Measurements from ENCODE around the gene PRM2. TPM values are rescaled to one million over a fixed set of nuclear protein-coding genes. Genes with fewer than 3 reads are reported as not detected.

Gene PRM2
- polyA plus RNA-seq, 1 of the 3 experiments (the other 2 are of a cell fraction) = not detected

- DNase-seq = no peak
- 81% methylated on average over 12 of the region's 12 CpGs for WGBS (ENCODE audit: low lambda C conversion rate)
Measured at GRCh38 chr16:11242658-11243057, 33.6 kb downstream of the PRM2 start.

More at GRCh38 chr16:11242658-11243057, 33.6 kb downstream of the PRM2 start:
- Histone ChIP-seq H3K9me3 (no peaks in the 10 kb centered on the region), H3K27me3 (ENCODE audit: insufficient read depth) (no peaks in the 10 kb centered on the region), H3F3A (replicated peaks; ENCODE audit: insufficient read depth) (no peaks in the 10 kb centered on the region), H3K4me2 (no peak overlapping the region), H3K4me3 (ENCODE audit: low read depth in 2 of 2, low read length in 1 of 2) (no peak overlapping the region), H3K36me3 (replicated peaks in 1 of 2; ENCODE audit: control insufficient read depth in 1 of 2, insufficient read depth in 2 of 2, low read length in 1 of 2) (no peaks in the 10 kb centered on the region), H3K27ac (ENCODE audit: low read depth in 2 of 2, low read length in 1 of 2) (no peak overlapping the region), H3K9ac (no peak overlapping the region), H3K79me2 (ENCODE audit: insufficient read depth) (no peaks in the 10 kb centered on the region), H2AFZ (ENCODE audit: low read depth) (no peak overlapping the region), H3K9me2 (no peaks in the 10 kb centered on the region), H4K20me1 (ENCODE audit: insufficient read depth) (no peaks in the 10 kb centered on the region), H3K4me1 (ENCODE audit: control insufficient read depth in 1 of 2, insufficient read depth in 2 of 2, low read depth in 1 of 2, low read length in 1 of 2) (no peaks in the 10 kb centered on the region)
- CTCF ChIA-PET = interaction anchor here (3.8 kb wide), 1 partner anchor 14 kb away, joined by 16 read pairs; the partner anchor contains the start of gene SOCS1
- no peak for TF ChIP-seq NRF1 (IDR thresholded peaks at IDR 0.05; ENCODE audit: low read depth, low read length)
- TF ChIP-seq EP300 (IDR thresholded peaks at IDR 0.05; ENCODE audit: borderline replicate concordance in 1 of 2, low read depth in 1 of 2, low read length in 1 of 2) = no peak
- TF ChIP-seq GABPA (IDR thresholded peaks at IDR 0.05; ENCODE audit: low read depth) = no peak
- TF ChIP-seq IRF3 (IDR thresholded peaks at IDR 0.05; ENCODE audit: low read depth, low read length) = no peak
- no peak for TF ChIP-seq RCOR1 (IDR thresholded peaks at IDR 0.05; ENCODE audit: low read length)
- no peak for TF ChIP-seq SMC3 (IDR thresholded peaks at IDR 0.05; ENCODE audit: low read depth, low read length)
- TF ChIP-seq MXI1 (IDR thresholded peaks at IDR 0.05; ENCODE audit: low read depth, low read length) = no peak
- TF ChIP-seq EZH2phosphoT487 (IDR thresholded peaks at IDR 0.05; ENCODE audit: borderline replicate concordance, low read depth) = no peak
- TF ChIP-seq RAD21 (IDR thresholded peaks at IDR 0.05; ENCODE audit: low read length) = no peak
- TF ChIP-seq RFX5 (IDR thresholded peaks at IDR 0.05; ENCODE audit: low read length) = no peak
- TF ChIP-seq NFIC (IDR thresholded peaks at IDR 0.05; ENCODE audit: borderline replicate concordance) = no peak
- no peak for TF ChIP-seq GATA2 (CRISPR knock-in tag; IDR thresholded peaks at IDR 0.05)
- TF ChIP-seq MAX (IDR thresholded peaks at IDR 0.05; ENCODE audit: low read depth) = no peak
- no peak for TF ChIP-seq JUND (IDR thresholded peaks at IDR 0.05)
- TF ChIP-seq TAF1 (IDR thresholded peaks at IDR 0.05; ENCODE audit: borderline replicate concordance, low read depth, low read length) = no peak
- TF ChIP-seq FOXM1 (IDR thresholded peaks at IDR 0.05; ENCODE audit: low read depth) = no peak
- no peak for TF ChIP-seq CTCF (IDR thresholded peaks at IDR 0.05)
- no peak for TF ChIP-seq TCF12 (IDR thresholded peaks at IDR 0.05)
- no peak for TF ChIP-seq ZBTB33 (IDR thresholded peaks at IDR 0.05; ENCODE audit: borderline replicate concordance, low read depth)
- TF ChIP-seq FOSL2 (IDR thresholded peaks at IDR 0.05; ENCODE audit: borderline replicate concordance, low read depth) = no peak
- POLR2A ChIA-PET = no interaction called here

Measured in SK-N-SH (cell line).